BLaER1 (cell line): Measurements from ENCODE around the gene ITIH5.

ENCODE experiments used
- H3K27ac ChIP-seq: shearing (Covaris generic); formaldehyde crosslinking; 2 replicates; pipeline ENCODE4 v1.8.1; 2022
- H3K27me3 ChIP-seq: shearing (Covaris generic); formaldehyde crosslinking; 2 replicates; pipeline ENCODE4 v1.8.1; 2022
- H3K36me3 ChIP-seq: shearing (Covaris generic); formaldehyde crosslinking; 2 replicates; pipeline ENCODE4 v1.8.1; 2022
- H3K4me1 ChIP-seq: shearing (Covaris generic); formaldehyde crosslinking; 2 replicates; pipeline ENCODE4 v1.8.1; 2022
- H3K4me2 ChIP-seq: shearing (Covaris generic); formaldehyde crosslinking; 2 replicates; pipeline ENCODE4 v1.8.1; 2022
- H3K4me3 ChIP-seq: shearing (Covaris generic); formaldehyde crosslinking; 2 replicates; pipeline ENCODE4 v1.8.1; 2022
- H3K9ac ChIP-seq: shearing (Covaris generic); formaldehyde crosslinking; 2 replicates; pipeline ENCODE4 v1.8.1; 2022
- H3K9me3 ChIP-seq: shearing (Covaris generic); formaldehyde crosslinking; 2 replicates; pipeline ENCODE4 v1.8.1; 2022
- H4K20me1 ChIP-seq: shearing (Covaris generic); formaldehyde crosslinking; 2 replicates; pipeline ENCODE4 v1.8.1; 2022
- Cebpa-rat ChIP-seq: shearing (Covaris generic); IDR thresholded peaks from 2 replicates; pipeline ENCODE4 v1.8.1; 2022

The ITIH5 gene

GRCh38 chr10:7512487-7512886 is 154.3 kb downstream of the ITIH5 start:
- Histone ChIP-seq H4K20me1 (no peaks in the 10 kb centered on the region), H3K9me3 (peaks cover 40% of the 10 kb centered on the region), H3K27me3 (no peaks in the 10 kb centered on the region), H3K4me3 (no peak overlapping the region), H3K9ac (no peak overlapping the region), H3K27ac (no peak overlapping the region), H3K36me3 (peaks cover 6% of the 10 kb centered on the region; the same call in 1 of the 2 replicates), H3K4me1 (peaks cover 56% of the 10 kb centered on the region), H3K4me2 (peak overlapping the region; percentile 16; the same call in 1 of the 2 replicates)
- TF ChIP-seq Cebpa-rat: no peak

- H4K20me1 ChIP-seq: no peaks in the 10 kb centered on the region
- H3K27me3 ChIP-seq: no peaks in the 10 kb centered on the region
- peaks cover 58% of the 10 kb centered on the region for H3K4me1 ChIP-seq
- H3K9ac ChIP-seq: no peak overlapping the region
- H3K36me3 ChIP-seq: peaks cover 6% of the 10 kb centered on the region; the same call in 1 of the 2 replicates
- peaks cover 40% of the 10 kb centered on the region for H3K9me3 ChIP-seq
- H3K27ac ChIP-seq: no peak overlapping the region
- no peak overlapping the region for H3K4me3 ChIP-seq
- TF ChIP-seq Cebpa-rat: no peak
- H3K4me2 ChIP-seq: no peak overlapping the region
These were observed 155.2 kb downstream of the ITIH5 start for GRCh38 chr10:7511612-7512011.
